ENCODE measurements around the gene MEI4.

DNA sequence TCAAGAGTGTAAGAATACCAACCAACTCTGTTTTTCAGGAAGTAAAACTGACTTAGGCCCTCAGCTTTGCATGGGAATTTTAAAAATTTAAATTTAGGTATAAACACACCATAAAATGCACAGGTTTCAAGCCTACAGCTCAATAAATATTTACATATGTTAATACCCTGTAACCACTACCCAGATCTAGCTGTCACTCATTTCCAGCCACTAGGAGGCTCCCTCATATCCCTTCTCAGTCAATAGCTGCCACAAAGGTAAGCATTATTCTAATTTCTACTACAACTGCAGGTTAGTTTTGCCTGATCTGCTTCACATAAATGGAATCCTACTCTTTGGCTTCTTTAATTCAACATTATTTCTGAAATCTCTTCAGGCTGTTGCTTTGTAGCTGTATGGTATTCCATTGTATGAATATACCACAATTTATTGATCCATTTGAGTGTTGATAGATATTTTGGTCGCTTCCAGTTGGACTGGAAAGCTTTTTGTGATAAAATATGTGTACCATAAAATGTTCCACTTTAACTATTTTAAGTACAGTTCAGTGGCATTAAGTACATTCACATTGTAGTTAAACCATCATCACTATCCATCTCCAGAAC lies 32.5 kb upstream of the MEI4 start:
- TF ChIP-seq POLR2A (IDR thresholded peaks at IDR 0.05) = no peak
- TF ChIP-seq, protein P1, sequence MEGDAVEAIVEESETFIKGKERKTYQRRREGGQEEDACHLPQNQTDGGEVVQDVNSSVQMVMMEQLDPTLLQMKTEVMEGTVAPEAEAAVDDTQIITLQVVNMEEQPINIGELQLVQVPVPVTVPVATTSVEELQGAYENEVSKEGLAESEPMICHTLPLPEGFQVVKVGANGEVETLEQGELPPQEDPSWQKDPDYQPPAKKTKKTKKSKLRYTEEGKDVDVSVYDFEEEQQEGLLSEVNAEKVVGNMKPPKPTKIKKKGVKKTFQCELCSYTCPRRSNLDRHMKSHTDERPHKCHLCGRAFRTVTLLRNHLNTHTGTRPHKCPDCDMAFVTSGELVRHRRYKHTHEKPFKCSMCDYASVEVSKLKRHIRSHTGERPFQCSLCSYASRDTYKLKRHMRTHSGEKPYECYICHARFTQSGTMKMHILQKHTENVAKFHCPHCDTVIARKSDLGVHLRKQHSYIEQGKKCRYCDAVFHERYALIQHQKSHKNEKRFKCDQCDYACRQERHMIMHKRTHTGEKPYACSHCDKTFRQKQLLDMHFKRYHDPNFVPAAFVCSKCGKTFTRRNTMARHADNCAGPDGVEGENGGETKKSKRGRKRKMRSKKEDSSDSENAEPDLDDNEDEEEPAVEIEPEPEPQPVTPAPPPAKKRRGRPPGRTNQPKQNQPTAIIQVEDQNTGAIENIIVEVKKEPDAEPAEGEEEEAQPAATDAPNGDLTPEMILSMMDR (IDR thresholded peaks at IDR 0.05) = no peak
